ENCODE results near the gene GTF2B. TPM values are rescaled to one million over a fixed set of nuclear protein-coding genes. Genes with fewer than 3 reads are reported as not detected.

Gene GTF2B
- total and polyA plus RNA-seq, 7 donors, result 21.6 to 47.4 (median 33.9) TPM

DNA sequence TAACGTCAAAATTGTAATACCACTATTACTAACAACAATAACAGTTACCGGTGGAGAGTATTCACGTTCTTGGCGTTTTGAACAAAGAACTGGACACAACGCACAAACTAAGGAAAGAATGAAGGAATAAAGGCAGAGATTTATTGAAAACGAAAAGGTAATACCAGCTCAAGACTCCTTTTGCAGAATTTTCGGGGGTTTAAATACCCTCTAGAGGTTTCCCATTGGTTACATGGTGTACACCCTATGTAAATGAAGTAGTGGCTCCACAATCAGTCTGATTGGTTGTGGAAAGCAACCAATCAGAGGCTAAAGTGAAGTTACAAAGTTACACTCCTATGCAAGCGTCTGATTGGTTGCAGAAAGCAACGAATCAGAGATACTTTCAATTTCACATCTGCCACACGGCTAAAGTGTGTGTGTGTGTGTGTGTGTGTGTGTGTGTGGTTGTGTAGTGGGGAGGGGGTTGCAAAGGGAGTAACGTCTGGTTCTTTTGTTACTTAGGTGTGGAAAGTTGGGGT, 1.1 kb upstream of the GTF2B start:
- WGBS, 2 donors, result 71 to 83% methylated on average over 11 of the region's 11 CpGs
- Histone ChIP-seq H3K4me1 (peaks cover 0 to 29% (median 21%) of the 10 kb centered on the region in 4 donors), H3K4me3 (peak overlapping the region in 3 of 4 donors; percentile 86 to 100 (median 86)), H3K27me3 (no peaks in the 10 kb centered on the region), H3K27ac (peak overlapping the region in 2 of 4 donors; percentile 97 to 98), H3K36me3 (no peaks in the 10 kb centered on the region), H3K9me3 (no peaks in the 10 kb centered on the region)
- no peak for TF ChIP-seq EP300 (IDR thresholded peaks at IDR 0.05)
- no peak for TF ChIP-seq CTCF (IDR thresholded peaks at IDR 0.05)
- TF ChIP-seq POLR2A (IDR thresholded peaks at IDR 0.05), result no peak
- TF ChIP-seq POLR2AphosphoS5 (IDR thresholded peaks at IDR 0.05), result peak in 1 of 4 donors; percentile 16
- no peak for DNase-seq
- intact Hi-C loops (cut with DNase I), result loop anchor here (5.0 to 10.0 kb wide), 3 partner anchors 158 to 1102 kb away; partner anchors contain the start of genes PKN2 and ZNF326

DNA sequence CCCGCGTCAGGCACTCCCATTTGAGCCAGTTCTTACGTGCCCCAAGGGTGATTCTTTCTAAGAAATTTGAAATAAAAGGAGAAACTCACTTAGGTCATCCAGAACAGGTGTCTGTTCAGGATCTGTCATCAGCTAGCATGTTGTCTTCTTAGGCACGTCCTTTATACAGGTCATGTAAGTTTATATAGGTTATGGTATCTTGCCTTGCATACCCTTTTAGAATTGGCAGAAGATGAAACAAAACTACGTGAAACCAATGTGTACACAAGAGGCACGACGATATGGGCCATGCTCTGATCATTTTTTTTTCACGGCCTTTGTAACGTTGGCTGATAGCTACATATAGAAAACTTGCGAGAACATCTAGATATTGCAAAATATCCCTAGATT, 579 bp upstream of the GTF2B start:
- H3K27me3 ChIP-seq, result no peaks in the 10 kb centered on the region
- TF ChIP-seq EP300 (IDR thresholded peaks at IDR 0.05), result no peak
- TF ChIP-seq POLR2A (IDR thresholded peaks at IDR 0.05), result no peak
- TF ChIP-seq CTCF (IDR thresholded peaks at IDR 0.05), result no peak
- TF ChIP-seq POLR2AphosphoS5 (IDR thresholded peaks at IDR 0.05), result no peak
- no peak for DNase-seq
- H3K4me3 ChIP-seq, result peak overlapping the region; percentile 81 to 100 (median 86)
- no peaks in the 10 kb centered on the region for H3K9me3 ChIP-seq
- peaks cover 0 to 3% (median under 1%) of the 10 kb centered on the region in 4 donors for H3K36me3 ChIP-seq
- intact Hi-C loops (cut with DNase I), result loop anchor here (5.0 to 10.0 kb wide), 3 partner anchors 157 to 1103 kb away; partner anchors contain the start of genes PKN2 and ZNF326
- peaks cover 0 to 29% (median 21%) of the 10 kb centered on the region in 4 donors for H3K4me1 ChIP-seq
- 10 to 38% methylated on average over 10 of the region's 10 CpGs for WGBS, 2 donors
- peak overlapping the region; percentile 94 to 98 (median 96) for H3K27ac ChIP-seq

- 0% methylated on average over 16 of the region's 18 CpGs for WGBS, 2 donors
- DNase-seq, result no peak
- peak overlapping the region; percentile 94 to 98 (median 96) for H3K27ac ChIP-seq
- intact Hi-C loops (cut with DNase I), result loop anchor here (5.0 to 10.0 kb wide), 3 partner anchors 156 to 1104 kb away; partner anchors contain the start of genes PKN2 and ZNF326
- H3K27me3 ChIP-seq, result no peaks in the 10 kb centered on the region
- TF ChIP-seq CTCF (IDR thresholded peaks at IDR 0.05) (no peak), POLR2A (IDR thresholded peaks at IDR 0.05) (no peak), POLR2AphosphoS5 (IDR thresholded peaks at IDR 0.05) (no peak), EP300 (IDR thresholded peaks at IDR 0.05) (no peak)
- no peaks in the 10 kb centered on the region for H3K9me3 ChIP-seq
- H3K4me1 ChIP-seq, result peaks cover 0 to 29% (median 21%) of the 10 kb centered on the region in 4 donors
- H3K36me3 ChIP-seq, result peaks cover 0 to 14% (median 5%) of the 10 kb centered on the region in 4 donors
- peak overlapping the region; percentile 81 to 100 (median 86) for H3K4me3 ChIP-seq
Measured at GRCh38 chr1:88890791-88891317, 513 bp downstream of the GTF2B start.

GRCh38 chr1:88890131-88890530, 1.2 kb downstream of the GTF2B start:
- peaks cover 0 to 21% (median 7%) of the 10 kb centered on the region in 4 donors for H3K36me3 ChIP-seq
- H3K9me3 ChIP-seq, result no peaks in the 10 kb centered on the region
- H3K27ac ChIP-seq, result peak overlapping the region in 3 of 4 donors; percentile 95 to 98 (median 97)
- WGBS, 2 donors, result 16 to 40% methylated on average over 2 of the region's 2 CpGs
- no peaks in the 10 kb centered on the region for H3K27me3 ChIP-seq
- no peak for DNase-seq
- peak overlapping the region; percentile 81 to 100 (median 86) for H3K4me3 ChIP-seq
- H3K4me1 ChIP-seq, result peaks cover 0 to 29% (median 21%) of the 10 kb centered on the region in 4 donors
- TF ChIP-seq POLR2A (IDR thresholded peaks at IDR 0.05) (no peak), CTCF (IDR thresholded peaks at IDR 0.05) (no peak), EP300 (IDR thresholded peaks at IDR 0.05) (no peak), POLR2AphosphoS5 (IDR thresholded peaks at IDR 0.05) (no peak)
- intact Hi-C loops (cut with DNase I), result loop anchor here (5.0 to 10.0 kb wide), 3 partner anchors 155 to 1105 kb away; partner anchors contain the start of genes PKN2 and ZNF326
